ENCODE data around the gene PLEKHA5. TPM values are rescaled to one million over a fixed set of nuclear protein-coding genes. Genes with fewer than 3 reads are reported as not detected.

Gene PLEKHA5
- total RNA-seq, 4 donors from 2014 or later: 25.8 to 65.5 (median 34.1) TPM

GRCh38 chr12:19201661-19202060 is 72.1 kb downstream of the PLEKHA5 start:
- WGBS: 84% methylated on average over 3 of the region's 3 CpGs
- Histone ChIP-seq H3K4me1 (no peaks in the 10 kb centered on the region), H3K36me3 (no peaks in the 10 kb centered on the region), H3K27ac (no peak overlapping the region), H3K27me3 (no peaks in the 10 kb centered on the region), H3K4me3 (no peak overlapping the region), H3K9me3 (no peaks in the 10 kb centered on the region)
- DNase-seq (ENCODE audit: low spot score in 2 of 2): no peak
- no peak for TF ChIP-seq POLR2A (IDR thresholded peaks at IDR 0.05)
- no peak for TF ChIP-seq CTCF (IDR thresholded peaks at IDR 0.05)

GRCh38 chr12:19203013-19203412 is 73.5 kb downstream of the PLEKHA5 start:
- H3K4me1 ChIP-seq: no peaks in the 10 kb centered on the region
- no peaks in the 10 kb centered on the region for H3K27me3 ChIP-seq
- H3K36me3 ChIP-seq: no peaks in the 10 kb centered on the region
- no peaks in the 10 kb centered on the region for H3K9me3 ChIP-seq
- H3K4me3 ChIP-seq: no peak overlapping the region
- no peak for DNase-seq (ENCODE audit: low spot score in 2 of 2)
- H3K27ac ChIP-seq: no peak overlapping the region
- TF ChIP-seq POLR2AphosphoS5 (IDR thresholded peaks at IDR 0.05) (no peak), CTCF (IDR thresholded peaks at IDR 0.05) (no peak), POLR2A (IDR thresholded peaks at IDR 0.05) (no peak), EP300 (IDR thresholded peaks at IDR 0.05) (no peak)
- 78% methylated on average over 1 of the region's 1 CpG for WGBS

GRCh38 chr12:19203539-19204506 is 74.3 kb downstream of the PLEKHA5 start:
- Histone ChIP-seq H3K4me3 (no peak overlapping the region), H3K9me3 (no peaks in the 10 kb centered on the region), H3K36me3 (no peaks in the 10 kb centered on the region), H3K27ac (no peak overlapping the region), H3K4me1 (no peaks in the 10 kb centered on the region), H3K27me3 (no peaks in the 10 kb centered on the region)
- 94% methylated on average over 6 of the region's 6 CpGs for WGBS
- DNase-seq (ENCODE audit: low spot score in 2 of 2): no peak
- TF ChIP-seq EP300 (IDR thresholded peaks at IDR 0.05): no peak
- no peak for TF ChIP-seq POLR2A (IDR thresholded peaks at IDR 0.05)
- TF ChIP-seq POLR2AphosphoS5 (IDR thresholded peaks at IDR 0.05): no peak

- Histone ChIP-seq H3K4me1 (no peaks in the 10 kb centered on the region), H3K9me3 (no peaks in the 10 kb centered on the region), H3K36me3 (no peaks in the 10 kb centered on the region), H3K27me3 (no peaks in the 10 kb centered on the region), H3K4me3 (no peak overlapping the region), H3K27ac (no peak overlapping the region)
- WGBS: 75% methylated on average over 4 of the region's 4 CpGs
- no peak for DNase-seq (ENCODE audit: low spot score in 2 of 2)
- TF ChIP-seq EP300 (IDR thresholded peaks at IDR 0.05) (no peak), POLR2AphosphoS5 (IDR thresholded peaks at IDR 0.05) (no peak), POLR2A (IDR thresholded peaks at IDR 0.05) (no peak), CTCF (IDR thresholded peaks at IDR 0.05) (no peak)
Measured at GRCh38 chr12:19205120-19205519, 75.6 kb downstream of the PLEKHA5 start.

DNA sequence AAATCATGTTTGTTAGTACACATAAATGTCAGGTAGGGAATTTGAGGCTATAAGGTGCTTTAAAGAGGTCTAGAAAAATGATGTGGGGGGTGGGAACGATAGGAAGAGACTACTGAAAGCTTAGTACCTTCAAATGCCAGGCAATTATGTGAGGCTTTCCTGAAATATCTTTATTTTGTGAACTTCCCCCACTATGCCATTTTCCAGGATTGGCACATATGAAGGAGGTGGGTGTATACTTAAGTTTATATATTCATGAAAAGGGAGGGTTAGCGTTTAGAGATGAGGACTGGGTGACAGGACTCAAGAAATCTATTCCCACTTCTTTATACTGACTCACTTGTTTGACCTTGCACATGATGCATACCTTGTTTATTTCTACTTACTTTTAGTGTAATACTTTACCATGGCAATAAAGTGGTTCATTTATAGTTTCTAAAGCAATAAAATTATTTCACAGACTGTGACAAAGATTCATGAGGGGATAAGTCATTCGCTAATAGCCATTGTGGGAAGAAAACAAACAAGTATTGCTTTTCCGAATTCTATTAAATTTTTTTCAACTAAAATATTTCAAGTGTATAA is 77.1 kb downstream of the PLEKHA5 start:
- no peaks in the 10 kb centered on the region for H3K27me3 ChIP-seq
- peaks cover 3% of the 10 kb centered on the region for H3K9me3 ChIP-seq
- no peak overlapping the region for H3K27ac ChIP-seq
- no peaks in the 10 kb centered on the region for H3K4me1 ChIP-seq
- H3K4me3 ChIP-seq: no peak overlapping the region
- 93% methylated on average over 4 of the region's 4 CpGs for WGBS
- no peaks in the 10 kb centered on the region for H3K36me3 ChIP-seq
- TF ChIP-seq EP300 (IDR thresholded peaks at IDR 0.05): no peak
- no peak for TF ChIP-seq CTCF (IDR thresholded peaks at IDR 0.05)
- TF ChIP-seq POLR2A (IDR thresholded peaks at IDR 0.05): no peak
- no peak for TF ChIP-seq POLR2AphosphoS5 (IDR thresholded peaks at IDR 0.05)
- DNase-seq (ENCODE audit: low spot score in 2 of 2): no peak
